Measurements from ENCODE around the gene PRDM16.

The PRDM16 gene

GRCh38 chr1:3128431-3129132 lies 59.6 kb downstream of the PRDM16 start:
- Histone ChIP-seq H3K27ac (ENCODE audit: low read depth, low read length) (no peak overlapping the region), H3K4me1 (ENCODE audit: control insufficient read depth in 1 of 2, insufficient read depth in 2 of 2, low read length in 2 of 2) (peaks cover 15 to 16% of the 10 kb centered on the region in 2 donors), H3K36me3 (ENCODE audit: control insufficient read depth in 1 of 2, insufficient read depth in 2 of 2, low read length in 2 of 2) (no peaks in the 10 kb centered on the region), H3K9me3 (ENCODE audit: control insufficient read depth in 1 of 2, low read length in 2 of 2) (no peaks in the 10 kb centered on the region), H3K27me3 (ENCODE audit: control insufficient read depth in 1 of 2, insufficient read depth in 2 of 2, low read length in 2 of 2) (no peaks in the 10 kb centered on the region), H3K4me3 (ENCODE audit: low read depth in 1 of 2, low read length in 2 of 2) (no peak overlapping the region), H3K9ac (ENCODE audit: low read depth in 1 of 2, low read length in 2 of 2) (no peak overlapping the region)

- Histone ChIP-seq H3K4me3 (ENCODE audit: low read depth in 1 of 2, low read length in 2 of 2) (no peak overlapping the region), H3K27me3 (ENCODE audit: control insufficient read depth in 1 of 2, insufficient read depth in 2 of 2, low read length in 2 of 2) (no peaks in the 10 kb centered on the region), H3K4me1 (ENCODE audit: control insufficient read depth in 1 of 2, insufficient read depth in 2 of 2, low read length in 2 of 2) (peaks cover 20 to 21% of the 10 kb centered on the region in 2 donors), H3K27ac (ENCODE audit: low read depth, low read length) (no peak overlapping the region), H3K9ac (ENCODE audit: low read depth in 1 of 2, low read length in 2 of 2) (no peak overlapping the region), H3K36me3 (ENCODE audit: control insufficient read depth in 1 of 2, insufficient read depth in 2 of 2, low read length in 2 of 2) (no peaks in the 10 kb centered on the region), H3K9me3 (ENCODE audit: control insufficient read depth in 1 of 2, low read length in 2 of 2) (no peaks in the 10 kb centered on the region)
Measured at GRCh38 chr1:3129133-3129490, 60.1 kb downstream of the PRDM16 start.

- Histone ChIP-seq H3K9me3 (ENCODE audit: control insufficient read depth in 1 of 2, low read length in 2 of 2) (no peaks in the 10 kb centered on the region), H3K4me1 (ENCODE audit: control insufficient read depth in 1 of 2, insufficient read depth in 2 of 2, low read length in 2 of 2) (peaks cover 23 to 25% of the 10 kb centered on the region in 2 donors), H3K27ac (ENCODE audit: low read depth, low read length) (no peak overlapping the region), H3K27me3 (ENCODE audit: control insufficient read depth in 1 of 2, insufficient read depth in 2 of 2, low read length in 2 of 2) (no peaks in the 10 kb centered on the region), H3K4me3 (ENCODE audit: low read depth in 1 of 2, low read length in 2 of 2) (no peak overlapping the region), H3K36me3 (ENCODE audit: control insufficient read depth in 1 of 2, insufficient read depth in 2 of 2, low read length in 2 of 2) (no peaks in the 10 kb centered on the region), H3K9ac (ENCODE audit: low read depth in 1 of 2, low read length in 2 of 2) (no peak overlapping the region)
Measured at GRCh38 chr1:3130268-3130667, 61.3 kb downstream of the PRDM16 start.

- no peak overlapping the region for H3K9ac ChIP-seq (ENCODE audit: low read depth in 1 of 2, low read length in 2 of 2)
- H3K9me3 ChIP-seq (ENCODE audit: control insufficient read depth in 1 of 2, low read length in 2 of 2) = no peaks in the 10 kb centered on the region
- peaks cover 0 to 2% of the 10 kb centered on the region in 2 donors for H3K36me3 ChIP-seq (ENCODE audit: control insufficient read depth in 1 of 2, insufficient read depth in 2 of 2, low read length in 2 of 2)
- H3K4me3 ChIP-seq (ENCODE audit: low read depth in 1 of 2, low read length in 2 of 2) = no peak overlapping the region
- no peak overlapping the region for H3K27ac ChIP-seq (ENCODE audit: low read depth, low read length)
- no peaks in the 10 kb centered on the region for H3K27me3 ChIP-seq (ENCODE audit: control insufficient read depth in 1 of 2, insufficient read depth in 2 of 2, low read length in 2 of 2)
- H3K4me1 ChIP-seq (ENCODE audit: control insufficient read depth in 1 of 2, insufficient read depth in 2 of 2, low read length in 2 of 2) = peaks cover 17 to 25% of the 10 kb centered on the region in 2 donors
Measured at GRCh38 chr1:3132660-3133059, 63.7 kb downstream of the PRDM16 start.

- H3K27me3 ChIP-seq (ENCODE audit: control insufficient read depth in 1 of 2, insufficient read depth in 2 of 2, low read length in 2 of 2) = no peaks in the 10 kb centered on the region
- no peak overlapping the region for H3K27ac ChIP-seq (ENCODE audit: low read depth, low read length)
- H3K9me3 ChIP-seq (ENCODE audit: control insufficient read depth in 1 of 2, low read length in 2 of 2) = no peaks in the 10 kb centered on the region
- peaks cover 17 to 25% of the 10 kb centered on the region in 2 donors for H3K4me1 ChIP-seq (ENCODE audit: control insufficient read depth in 1 of 2, insufficient read depth in 2 of 2, low read length in 2 of 2)
- no peak overlapping the region for H3K4me3 ChIP-seq (ENCODE audit: low read depth in 1 of 2, low read length in 2 of 2)
- H3K36me3 ChIP-seq (ENCODE audit: control insufficient read depth in 1 of 2, insufficient read depth in 2 of 2, low read length in 2 of 2) = peaks cover 0 to 5% of the 10 kb centered on the region in 2 donors
- no peak overlapping the region for H3K9ac ChIP-seq (ENCODE audit: low read depth in 1 of 2, low read length in 2 of 2)
Measured at GRCh38 chr1:3133686-3134085, 64.7 kb downstream of the PRDM16 start.

- Histone ChIP-seq H3K4me1 (ENCODE audit: control insufficient read depth in 1 of 2, insufficient read depth in 2 of 2, low read length in 2 of 2) (peaks cover 17 to 25% of the 10 kb centered on the region in 2 donors), H3K9me3 (ENCODE audit: control insufficient read depth in 1 of 2, low read length in 2 of 2) (no peaks in the 10 kb centered on the region), H3K27me3 (ENCODE audit: control insufficient read depth in 1 of 2, insufficient read depth in 2 of 2, low read length in 2 of 2) (no peaks in the 10 kb centered on the region), H3K36me3 (ENCODE audit: control insufficient read depth in 1 of 2, insufficient read depth in 2 of 2, low read length in 2 of 2) (peaks cover 0 to 5% of the 10 kb centered on the region in 2 donors), H3K4me3 (ENCODE audit: low read depth in 1 of 2, low read length in 2 of 2) (no peak overlapping the region), H3K9ac (ENCODE audit: low read depth in 1 of 2, low read length in 2 of 2) (no peak overlapping the region), H3K27ac (ENCODE audit: low read depth, low read length) (no peak overlapping the region)
Measured at GRCh38 chr1:3134381-3135072, 65.5 kb downstream of the PRDM16 start.

- no peaks in the 10 kb centered on the region for H3K27me3 ChIP-seq (ENCODE audit: control insufficient read depth in 1 of 2, insufficient read depth in 2 of 2, low read length in 2 of 2)
- peaks cover 0 to 5% of the 10 kb centered on the region in 2 donors for H3K36me3 ChIP-seq (ENCODE audit: control insufficient read depth in 1 of 2, insufficient read depth in 2 of 2, low read length in 2 of 2)
- H3K27ac ChIP-seq (ENCODE audit: low read depth, low read length) = no peak overlapping the region
- H3K4me3 ChIP-seq (ENCODE audit: low read depth in 1 of 2, low read length in 2 of 2) = no peak overlapping the region
- no peak overlapping the region for H3K9ac ChIP-seq (ENCODE audit: low read depth in 1 of 2, low read length in 2 of 2)
- no peaks in the 10 kb centered on the region for H3K9me3 ChIP-seq (ENCODE audit: control insufficient read depth in 1 of 2, low read length in 2 of 2)
- H3K4me1 ChIP-seq (ENCODE audit: control insufficient read depth in 1 of 2, insufficient read depth in 2 of 2, low read length in 2 of 2) = peaks cover 17 to 25% of the 10 kb centered on the region in 2 donors
Measured at GRCh38 chr1:3135073-3135702, 66.2 kb downstream of the PRDM16 start.

GRCh38 chr1:3135744-3136455 lies 66.9 kb downstream of the PRDM16 start:
- Histone ChIP-seq H3K36me3 (ENCODE audit: control insufficient read depth in 1 of 2, insufficient read depth in 2 of 2, low read length in 2 of 2) (peaks cover 0 to 5% of the 10 kb centered on the region in 2 donors), H3K4me3 (ENCODE audit: low read depth in 1 of 2, low read length in 2 of 2) (no peak overlapping the region), H3K9ac (ENCODE audit: low read depth in 1 of 2, low read length in 2 of 2) (no peak overlapping the region), H3K27ac (ENCODE audit: low read depth, low read length) (no peak overlapping the region), H3K4me1 (ENCODE audit: control insufficient read depth in 1 of 2, insufficient read depth in 2 of 2, low read length in 2 of 2) (peaks cover 17 to 25% of the 10 kb centered on the region in 2 donors), H3K9me3 (ENCODE audit: control insufficient read depth in 1 of 2, low read length in 2 of 2) (no peaks in the 10 kb centered on the region), H3K27me3 (ENCODE audit: control insufficient read depth in 1 of 2, insufficient read depth in 2 of 2, low read length in 2 of 2) (no peaks in the 10 kb centered on the region)

- no peaks in the 10 kb centered on the region for H3K9me3 ChIP-seq (ENCODE audit: control insufficient read depth in 1 of 2, low read length in 2 of 2)
- peaks cover 0 to 5% of the 10 kb centered on the region in 2 donors for H3K36me3 ChIP-seq (ENCODE audit: control insufficient read depth in 1 of 2, insufficient read depth in 2 of 2, low read length in 2 of 2)
- H3K9ac ChIP-seq (ENCODE audit: low read depth in 1 of 2, low read length in 2 of 2) = no peak overlapping the region
- H3K4me3 ChIP-seq (ENCODE audit: low read depth in 1 of 2, low read length in 2 of 2) = no peak overlapping the region
- H3K27me3 ChIP-seq (ENCODE audit: control insufficient read depth in 1 of 2, insufficient read depth in 2 of 2, low read length in 2 of 2) = no peaks in the 10 kb centered on the region
- H3K4me1 ChIP-seq (ENCODE audit: control insufficient read depth in 1 of 2, insufficient read depth in 2 of 2, low read length in 2 of 2) = peaks cover 17 to 25% of the 10 kb centered on the region in 2 donors
- H3K27ac ChIP-seq (ENCODE audit: low read depth, low read length) = no peak overlapping the region
Measured at GRCh38 chr1:3136532-3136931, 67.5 kb downstream of the PRDM16 start.
